DND-41 (cell line): ENCODE data around the gene FOCAD.

Source experiments
- ATAC-seq: fragments of 200-7000 bp; cut with Tn5 transposase; 3 replicates; pipeline ENCODE4 v1.9.1; 2021; ENCODE audit warnings: low read depth; ENCODE audit not compliant: insufficient read depth
- DNase-seq: peaks from one replicate; pipeline ENCODE4 v3.0.0-alpha.2; 2020
- H2AFZ ChIP-seq: 2 replicates; pipeline ENCODE4 v1.6.0; 2012; ENCODE audit warnings: low read depth, low read length
- H3K27ac ChIP-seq: 2 replicates; pipeline ENCODE4 v1.5.1; 2012; ENCODE audit warnings: low read length, inconsistent platforms
- H3K27me3 ChIP-seq: fragments of 200-600 bp; sonication (generic); 2 replicates; pipeline ENCODE4 v1.6.0; 2012; ENCODE audit warnings: low read length, mild to moderate bottlenecking, inconsistent platforms; ENCODE audit not compliant: insufficient read depth, poor library complexity
- H3K36me3 ChIP-seq: 2 replicates; pipeline ENCODE4 v1.5.1; 2012; ENCODE audit warnings: low read length, inconsistent platforms; ENCODE audit not compliant: insufficient read depth
- H3K4me1 ChIP-seq: 2 replicates; pipeline ENCODE4 v1.5.1; 2012; ENCODE audit warnings: mild to moderate bottlenecking, low read length; ENCODE audit not compliant: insufficient read depth
- H3K4me2 ChIP-seq: 2 replicates; pipeline ENCODE4 v1.6.0; 2012; ENCODE audit warnings: mild to moderate bottlenecking, moderate library complexity, low read length, inconsistent platforms; ENCODE audit not compliant: insufficient read depth
- H3K4me3 ChIP-seq, 2 experiments: fragments of 200-600 bp in 1 of 2; shearing (Covaris generic) in 1 of 2; 2 replicates each; pipeline ENCODE4 v1.5.1; 2012 to 2016; ENCODE audit warnings: inconsistent platforms in 2 of 2, low read length in 2 of 2, mild to moderate bottlenecking in 2 of 2, low read depth in 1 of 2, moderate library complexity in 1 of 2
- H3K79me2 ChIP-seq: 2 replicates; pipeline ENCODE4 v1.6.0; 2012; ENCODE audit warnings: low read length, inconsistent platforms; ENCODE audit not compliant: insufficient read depth
- H3K9ac ChIP-seq: 2 replicates; pipeline ENCODE4 v1.6.0; 2012; ENCODE audit warnings: low read depth, mild to moderate bottlenecking, inconsistent platforms, low read length, moderate library complexity
- H3K9me3 ChIP-seq: 2 replicates; pipeline ENCODE4 v1.5.1; 2012; ENCODE audit warnings: low read length, moderate library complexity, mild to moderate bottlenecking, inconsistent platforms; ENCODE audit not compliant: insufficient read depth, severe bottlenecking
- H4K20me1 ChIP-seq: 2 replicates; pipeline ENCODE4 v1.6.0; 2012; ENCODE audit warnings: low read length; ENCODE audit not compliant: insufficient read depth
- CTCF ChIP-seq: IDR thresholded peaks from 2 replicates; pipeline ENCODE4 v1.5.1; 2012; ENCODE audit warnings: borderline replicate concordance, low read length, moderate library complexity, mild to moderate bottlenecking; ENCODE audit not compliant: poor library complexity, severe bottlenecking; ENCODE audit errors: extremely low read depth
- EZH2 ChIP-seq: IDR thresholded peaks from 3 replicates; pipeline ENCODE4 v1.6.1; 2012; ENCODE audit warnings: borderline replicate concordance, low read depth, mild to moderate bottlenecking, moderate library complexity, low read length, inconsistent platforms; ENCODE audit not compliant: severe bottlenecking

The FOCAD gene

GRCh38 chr9:20662156-20662555 lies 21.9 kb upstream of the FOCAD start:
- H3K79me2 ChIP-seq, result peaks cover 51% of the 10 kb centered on the region
- H2AFZ ChIP-seq, result no peak overlapping the region
- H3K4me2 ChIP-seq, result peak overlapping the region; percentile 66; the same call in 1 of the 2 replicates
- no peaks in the 10 kb centered on the region for H3K9me3 ChIP-seq
- no peaks in the 10 kb centered on the region for H4K20me1 ChIP-seq
- H3K4me1 ChIP-seq, result peaks cover 43% of the 10 kb centered on the region
- no peak overlapping the region for H3K4me3 ChIP-seq
- no peak for TF ChIP-seq CTCF
- no peak for TF ChIP-seq EZH2
- H3K27ac ChIP-seq, result no peak overlapping the region
- no peak for DNase-seq
- ATAC-seq, result no peak
- H3K36me3 ChIP-seq, result no peaks in the 10 kb centered on the region
- H3K9ac ChIP-seq, result no peak overlapping the region
- H3K27me3 ChIP-seq, result no peaks in the 10 kb centered on the region

- Histone ChIP-seq H3K27ac (no peak overlapping the region), H3K4me2 (peak overlapping the region; percentile 66; the same call in 1 of the 2 replicates), H4K20me1 (no peaks in the 10 kb centered on the region), H3K27me3 (no peaks in the 10 kb centered on the region), H3K79me2 (peaks cover 56% of the 10 kb centered on the region), H3K9me3 (no peaks in the 10 kb centered on the region), H3K36me3 (no peaks in the 10 kb centered on the region), H3K4me1 (peaks cover 43% of the 10 kb centered on the region), H3K4me3 (no peak overlapping the region), H3K9ac (no peak overlapping the region), H2AFZ (no peak overlapping the region)
- ATAC-seq, result no peak
- TF ChIP-seq EZH2, result no peak
- TF ChIP-seq CTCF, result no peak
- DNase-seq, result no peak
Measured at GRCh38 chr9:20663133-20663532, 20.9 kb upstream of the FOCAD start.

- no peak overlapping the region for H3K27ac ChIP-seq
- H3K4me3 ChIP-seq, result no peak overlapping the region
- no peak for ATAC-seq
- no peak overlapping the region for H3K9ac ChIP-seq
- H3K27me3 ChIP-seq, result no peaks in the 10 kb centered on the region
- no peaks in the 10 kb centered on the region for H3K9me3 ChIP-seq
- peaks cover 34% of the 10 kb centered on the region for H3K4me1 ChIP-seq
- DNase-seq, result no peak
- no peak overlapping the region for H3K4me2 ChIP-seq
- TF ChIP-seq EZH2 (no peak), CTCF (no peak)
- no peaks in the 10 kb centered on the region for H3K36me3 ChIP-seq
- 0 out of 2 replicates have a peak, but pooled peaks cover 3% of the 10 kb centered on the region for H4K20me1 ChIP-seq
- H2AFZ ChIP-seq, result no peak overlapping the region
- H3K79me2 ChIP-seq, result peaks cover 49% of the 10 kb centered on the region
Measured at GRCh38 chr9:20664501-20664900, 19.6 kb upstream of the FOCAD start.

GRCh38 chr9:20670395-20670794 lies 13.7 kb upstream of the FOCAD start:
- Histone ChIP-seq H3K4me1 (no peaks in the 10 kb centered on the region), H3K4me2 (no peak overlapping the region), H4K20me1 (0 out of 2 replicates have a peak, but pooled peaks cover 3% of the 10 kb centered on the region), H3K9me3 (no peaks in the 10 kb centered on the region), H3K79me2 (peaks cover 28% of the 10 kb centered on the region), H3K36me3 (no peaks in the 10 kb centered on the region), H3K4me3 (no peak overlapping the region), H3K27ac (no peak overlapping the region), H2AFZ (no peak overlapping the region), H3K27me3 (no peaks in the 10 kb centered on the region), H3K9ac (no peak overlapping the region)
- ATAC-seq, result no peak
- DNase-seq, result no peak
- TF ChIP-seq EZH2 (no peak), CTCF (no peak)
